AG04450 (cell line): ENCODE measurements around the gene MFSD6. TPM values are rescaled to one million over a fixed set of nuclear protein-coding genes. Genes with fewer than 3 reads are reported as not detected.

Experiments
- CTCF ChIA-PET: fragments of 300-600, 350-600 bp; formaldehyde crosslinking; extraction: SDS; loops from one replicate; lab custom pipeline; 2022; ENCODE audit warnings: antibody characterized with exemption, inconsistent platforms; lab: Charles Lee
- POLR2A ChIA-PET: fragments of 350-600 bp; formaldehyde crosslinking; extraction: SDS; loops from one replicate; lab custom pipeline; 2021; ENCODE audit warnings: antibody characterized with exemption, inconsistent platforms; lab: Yijun Ruan, JAX
- DNase-seq: peaks from one replicate; pipeline ENCODE4 v3.0.0-alpha.2; 2011; ENCODE audit warnings: low read depth, low spot score
- H3K27ac ChIP-seq: one replicate; pipeline ENCODE4 v1.5.1; 2012; ENCODE audit warnings: low read depth, low read length, control low read depth
- H3K27me3 ChIP-seq: one replicate; pipeline ENCODE4 v1.6.0; 2012; ENCODE audit warnings: low read length; ENCODE audit not compliant: control insufficient read depth, insufficient read depth
- H3K4me3 ChIP-seq: 2 replicates; pipeline ENCODE4 v1.5.1; 2011; ENCODE audit warnings: mild to moderate bottlenecking, low read depth, low read length, control low read depth
- H3K9me3 ChIP-seq: 2 replicates; pipeline ENCODE4 v1.5.1; 2012; ENCODE audit warnings: low read length; ENCODE audit not compliant: control insufficient read depth, insufficient read depth
- polyA plus RNA-seq: library from polyadenylated mRNA; depleted of rRNA; stranded (reverse); fragments of >200 nt; gene quantifications from 2 replicates; pipeline ENCODE4 v1.2.3, GENCODE V29; 2011
- TF ChIP-seq, protein P1 (sequence below): IDR thresholded peaks from 2 replicates; pipeline ENCODE4 v1.5.1; 2011; ENCODE audit warnings: low read depth, low read length, control low read depth, inconsistent platforms

Gene MFSD6
- polyA plus RNA-seq, 1 experiment = 12.9 TPM

DNA sequence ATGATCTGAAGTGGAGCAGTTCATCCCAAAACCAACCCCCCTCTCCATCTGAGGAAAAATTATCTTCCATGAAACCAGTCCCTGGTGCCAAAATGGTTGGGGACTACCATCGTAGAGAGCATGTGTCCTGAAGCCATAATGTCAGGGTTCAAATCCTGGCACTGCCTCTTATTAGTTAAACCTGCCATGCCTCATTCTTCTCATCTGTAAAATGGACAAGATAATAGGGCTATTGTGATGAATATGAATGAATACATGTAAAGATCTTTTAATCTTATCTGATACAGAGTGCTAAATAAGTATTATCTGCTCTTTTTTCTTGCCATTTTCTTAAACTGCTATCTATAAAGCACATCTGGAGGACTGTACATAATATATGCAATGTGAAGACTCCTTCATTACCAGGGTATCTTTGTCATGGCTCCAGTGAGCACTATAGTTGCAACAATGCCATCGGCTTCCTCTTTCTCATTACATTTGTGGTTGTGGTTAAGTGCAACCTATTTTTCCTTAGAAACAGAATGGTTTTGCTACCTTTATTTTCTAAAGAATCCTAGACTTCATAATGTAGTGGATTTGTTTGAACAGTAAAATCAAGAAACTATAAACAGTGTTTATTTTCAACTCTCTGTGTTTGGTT, 27.0 kb downstream of the MFSD6 start:
- POLR2A ChIA-PET = no interaction called here
- TF ChIP-seq, protein P1, sequence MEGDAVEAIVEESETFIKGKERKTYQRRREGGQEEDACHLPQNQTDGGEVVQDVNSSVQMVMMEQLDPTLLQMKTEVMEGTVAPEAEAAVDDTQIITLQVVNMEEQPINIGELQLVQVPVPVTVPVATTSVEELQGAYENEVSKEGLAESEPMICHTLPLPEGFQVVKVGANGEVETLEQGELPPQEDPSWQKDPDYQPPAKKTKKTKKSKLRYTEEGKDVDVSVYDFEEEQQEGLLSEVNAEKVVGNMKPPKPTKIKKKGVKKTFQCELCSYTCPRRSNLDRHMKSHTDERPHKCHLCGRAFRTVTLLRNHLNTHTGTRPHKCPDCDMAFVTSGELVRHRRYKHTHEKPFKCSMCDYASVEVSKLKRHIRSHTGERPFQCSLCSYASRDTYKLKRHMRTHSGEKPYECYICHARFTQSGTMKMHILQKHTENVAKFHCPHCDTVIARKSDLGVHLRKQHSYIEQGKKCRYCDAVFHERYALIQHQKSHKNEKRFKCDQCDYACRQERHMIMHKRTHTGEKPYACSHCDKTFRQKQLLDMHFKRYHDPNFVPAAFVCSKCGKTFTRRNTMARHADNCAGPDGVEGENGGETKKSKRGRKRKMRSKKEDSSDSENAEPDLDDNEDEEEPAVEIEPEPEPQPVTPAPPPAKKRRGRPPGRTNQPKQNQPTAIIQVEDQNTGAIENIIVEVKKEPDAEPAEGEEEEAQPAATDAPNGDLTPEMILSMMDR = no peak
- no peaks in the 10 kb centered on the region for H3K27me3 ChIP-seq

DNA sequence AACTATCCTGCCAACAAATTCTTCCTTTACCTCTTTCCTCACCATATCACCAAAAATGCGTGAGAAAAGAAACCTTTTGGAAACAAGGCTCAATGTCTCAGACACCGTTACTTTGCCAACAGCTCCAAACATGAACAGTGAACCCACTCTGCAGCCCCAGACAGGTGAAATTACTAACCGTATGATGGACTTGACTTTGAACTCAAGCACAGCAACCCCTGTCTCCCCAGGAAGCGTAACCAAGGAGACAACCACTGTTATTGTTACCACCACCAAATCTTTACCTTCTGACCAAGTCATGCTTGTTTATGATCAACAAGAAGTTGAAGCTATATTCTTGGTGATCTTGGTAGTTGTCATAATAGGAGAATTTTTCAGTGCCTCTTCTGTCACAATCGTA, 28.4 kb downstream of the MFSD6 start:
- Histone ChIP-seq H3K27me3 (no peaks in the 10 kb centered on the region), H3K4me3 (no peak overlapping the region), H3K9me3 (no peaks in the 10 kb centered on the region), H3K27ac (no peak overlapping the region)
- ChIA-PET POLR2A (no interaction called here), CTCF (no interaction called here)
- DNase-seq = no peak
- TF ChIP-seq, protein P1 = no peak

More for the DNA sequence above, 27.0 kb downstream of the MFSD6 start:
- H3K27ac ChIP-seq = no peak overlapping the region
- H3K4me3 ChIP-seq = no peak overlapping the region
- H3K9me3 ChIP-seq = no peaks in the 10 kb centered on the region
- CTCF ChIA-PET = no interaction called here
- DNase-seq = no peak

DNA sequence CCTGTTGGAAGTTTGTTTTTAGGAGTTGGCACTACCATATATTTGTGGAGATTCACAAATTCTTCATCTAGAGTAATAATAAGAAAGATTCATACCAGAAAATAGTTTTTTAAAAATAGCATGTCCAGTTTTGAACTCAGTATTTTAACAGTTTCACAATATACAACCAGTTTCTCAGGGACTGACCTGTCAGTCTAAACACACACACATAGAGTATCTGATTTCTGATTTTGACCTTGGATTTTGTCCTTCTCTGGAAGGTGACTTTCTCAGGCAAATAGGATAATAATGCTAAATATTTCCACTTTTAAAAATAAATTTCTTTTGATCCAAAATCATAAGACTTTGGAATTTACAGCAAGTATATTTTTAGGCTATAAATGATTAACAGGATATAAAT, 32.0 kb downstream of the MFSD6 start:
- DNase-seq = no peak
- Histone ChIP-seq H3K27ac (no peak overlapping the region), H3K4me3 (no peak overlapping the region), H3K27me3 (no peaks in the 10 kb centered on the region), H3K9me3 (no peaks in the 10 kb centered on the region)
- ChIA-PET CTCF (no interaction called here), POLR2A (no interaction called here)
- TF ChIP-seq, protein P1 = no peak

DNA sequence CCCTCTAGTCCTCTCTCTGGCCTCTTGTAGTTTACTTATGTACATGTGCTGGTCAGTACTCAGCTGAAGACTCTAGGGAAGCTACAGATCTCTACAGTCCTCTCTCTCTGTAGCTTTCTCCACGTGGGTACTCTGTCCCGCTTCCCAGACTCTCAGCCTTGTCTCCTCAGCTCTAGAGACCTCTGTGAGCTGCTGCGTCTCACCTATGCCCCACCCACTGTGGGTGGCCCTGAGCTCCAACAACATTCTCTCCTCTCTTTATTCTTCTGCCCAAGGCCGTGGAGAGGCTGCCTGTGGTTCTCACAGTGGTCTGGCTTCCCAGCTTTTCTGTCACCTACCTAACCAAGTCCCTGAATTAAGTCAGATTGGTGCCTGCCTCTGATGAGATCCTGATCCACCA, 33.4 kb downstream of the MFSD6 start:
- H3K9me3 ChIP-seq = no peaks in the 10 kb centered on the region
- H3K27me3 ChIP-seq = no peaks in the 10 kb centered on the region
- H3K27ac ChIP-seq = no peak overlapping the region
- TF ChIP-seq, protein P1 = no peak
- DNase-seq = no peak
- CTCF ChIA-PET = no interaction called here
- no peak overlapping the region for H3K4me3 ChIP-seq
- POLR2A ChIA-PET = no interaction called here

DNA sequence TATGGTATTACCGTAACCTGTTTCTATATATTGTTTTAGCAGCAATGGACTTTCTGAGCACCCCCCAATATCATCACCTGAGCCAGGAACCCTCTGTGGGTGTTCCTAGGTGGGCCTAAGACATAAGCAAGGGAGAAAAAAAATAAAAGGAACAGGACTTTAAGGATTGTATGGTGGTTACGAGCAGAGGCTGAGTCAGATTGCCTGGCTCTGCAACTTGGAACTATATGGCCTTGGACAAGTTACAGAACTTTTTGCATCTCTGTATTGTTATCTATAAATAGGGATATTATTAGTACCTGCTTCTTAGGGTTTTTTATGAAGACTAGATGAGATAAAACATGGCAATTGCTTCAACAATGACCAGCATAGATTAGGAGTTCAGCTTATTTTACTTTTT, 34.9 kb downstream of the MFSD6 start:
- TF ChIP-seq, protein P1 = no peak
- Histone ChIP-seq H3K27me3 (no peaks in the 10 kb centered on the region), H3K27ac (no peak overlapping the region), H3K9me3 (no peaks in the 10 kb centered on the region), H3K4me3 (no peak overlapping the region)
- ChIA-PET CTCF (no interaction called here), POLR2A (no interaction called here)
- no peak for DNase-seq
